GM12865 (cell line): Measurements from ENCODE around the gene PPM1H.
A peak's percentile ranks its signal among the peaks of the same experiment; 100 is the strongest.
"Not testable (repeated sequence)": the region's sequence is repeated elsewhere in the genome, so short reads cannot be mapped to it uniquely, and the experiment has no call there.

Experiments used
- DNase-seq: peaks from one replicate; pipeline ENCODE4 v3.0.0; 2010; ENCODE audit warnings: low read depth
- H3K4me3 ChIP-seq: 2 replicates; pipeline ENCODE4 v1.5.1; 2011; ENCODE audit warnings: mild to moderate bottlenecking, low read depth, low read length, control low read depth
- CTCF ChIP-seq: IDR thresholded peaks from 2 replicates; pipeline ENCODE4 v1.5.1; 2011; ENCODE audit warnings: low read length, control low read depth, low read depth, inconsistent platforms; ENCODE audit not compliant: insufficient read depth; ENCODE audit errors: missing control alignments

Gene PPM1H

GRCh38 chr12:62813031-62813829 is 121.7 kb downstream of the PPM1H start:
- TF ChIP-seq CTCF: peak; percentile 79
- peak; percentile 79 for DNase-seq
- peak overlapping the region; percentile 6; the same call in 1 of the 2 replicates for H3K4me3 ChIP-seq

- DNase-seq, H3K4me3 ChIP-seq: not testable (repeated sequence)
These were observed 123.5 kb downstream of the PPM1H start for GRCh38 chr12:62811481-62811880.

GRCh38 chr12:62808166-62808879 is 126.6 kb downstream of the PPM1H start:
- H3K4me3 ChIP-seq: no peak overlapping the region
- DNase-seq: peak; percentile 55
- TF ChIP-seq CTCF: no peak

- H3K4me3 ChIP-seq: no peak overlapping the region
- no peak for TF ChIP-seq CTCF
- DNase-seq: no peak
These were observed 128.1 kb downstream of the PPM1H start for GRCh38 chr12:62806893-62807292.

GRCh38 chr12:62806244-62806836 is 128.6 kb downstream of the PPM1H start:
- no peak overlapping the region for H3K4me3 ChIP-seq
- DNase-seq: no peak
- TF ChIP-seq CTCF: no peak

GRCh38 chr12:62805517-62805916 is 129.4 kb downstream of the PPM1H start:
- H3K4me3 ChIP-seq: no peak overlapping the region
- no peak for TF ChIP-seq CTCF
- DNase-seq: peak; percentile 50

GRCh38 chr12:62803756-62804155 is 131.2 kb downstream of the PPM1H start:
- DNase-seq: no peak
- TF ChIP-seq CTCF: no peak
- H3K4me3 ChIP-seq: no peak overlapping the region
